Putamen (tissue), 1 donor: Measurements from ENCODE around the gene TMEM182.

Experiments used
- DNase-seq: peaks from one replicate; pipeline ENCODE4 v3.0.0-alpha.2; 2016; ENCODE audit warnings: low spot score

TMEM182 gene, protein sequence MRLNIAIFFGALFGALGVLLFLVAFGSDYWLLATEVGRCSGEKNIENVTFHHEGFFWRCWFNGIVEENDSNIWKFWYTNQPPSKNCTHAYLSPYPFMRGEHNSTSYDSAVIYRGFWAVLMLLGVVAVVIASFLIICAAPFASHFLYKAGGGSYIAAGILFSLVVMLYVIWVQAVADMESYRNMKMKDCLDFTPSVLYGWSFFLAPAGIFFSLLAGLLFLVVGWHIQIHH

DNA sequence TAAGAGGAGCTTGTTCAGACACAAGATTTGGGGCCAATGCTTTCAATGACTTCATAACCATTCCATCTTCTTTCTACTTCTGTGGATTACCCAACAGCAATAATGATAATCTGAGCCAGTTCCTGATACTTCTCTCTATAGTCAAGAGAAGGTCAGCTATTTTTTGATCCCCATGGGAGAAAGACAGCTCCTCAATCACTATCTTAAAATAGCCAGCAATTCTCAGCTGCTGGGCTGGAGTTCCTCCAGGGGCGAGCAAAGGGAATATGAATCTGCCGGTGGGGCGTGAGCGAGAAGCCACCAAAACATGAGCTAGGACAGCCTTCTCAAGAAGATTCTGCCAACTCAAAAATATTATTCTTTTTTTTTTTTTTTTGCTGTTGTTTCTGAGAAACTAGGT lies at the start of gene TMEM182:
Gene TMEM182, plus strand, starts transcription at position 269 of the 400 bp plus-strand sequence. CDS start 187 bp downstream, outside the sequence.
- no peak for DNase-seq

DNA sequence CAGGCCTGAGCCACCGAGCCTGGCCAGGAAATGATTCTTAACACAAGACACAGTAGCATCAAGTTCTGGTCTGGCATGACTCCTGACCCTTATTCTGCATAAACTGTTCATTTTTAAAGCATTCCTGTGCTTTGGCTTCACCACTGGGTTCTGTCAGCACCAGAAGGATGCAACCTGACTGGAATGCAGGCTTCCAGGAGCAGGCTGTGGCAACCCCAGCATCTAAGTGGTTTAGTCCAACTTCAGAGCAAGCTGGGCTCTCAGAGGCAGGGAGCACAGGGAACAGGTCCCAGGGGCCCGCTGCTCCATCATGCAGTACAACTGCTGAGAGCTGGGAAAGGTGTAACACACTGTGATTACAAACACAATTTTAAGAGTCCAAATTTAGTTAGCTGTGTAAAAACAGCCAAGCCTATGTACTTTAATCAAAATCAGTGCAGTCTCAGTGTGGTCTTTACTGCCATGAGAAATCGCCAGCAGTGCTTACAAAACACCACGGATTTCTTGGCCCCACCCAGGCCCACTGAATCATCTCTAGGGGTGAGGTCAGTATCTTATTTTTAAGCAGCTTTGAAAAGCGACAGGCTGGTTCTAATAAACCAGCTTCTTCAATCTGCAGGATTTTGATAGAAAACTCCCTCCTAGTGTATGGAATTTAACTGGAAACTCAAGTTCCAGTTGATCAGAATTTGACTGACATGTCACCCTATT lies 44.4 kb upstream of the TMEM182 start:
- no peak for DNase-seq

DNA sequence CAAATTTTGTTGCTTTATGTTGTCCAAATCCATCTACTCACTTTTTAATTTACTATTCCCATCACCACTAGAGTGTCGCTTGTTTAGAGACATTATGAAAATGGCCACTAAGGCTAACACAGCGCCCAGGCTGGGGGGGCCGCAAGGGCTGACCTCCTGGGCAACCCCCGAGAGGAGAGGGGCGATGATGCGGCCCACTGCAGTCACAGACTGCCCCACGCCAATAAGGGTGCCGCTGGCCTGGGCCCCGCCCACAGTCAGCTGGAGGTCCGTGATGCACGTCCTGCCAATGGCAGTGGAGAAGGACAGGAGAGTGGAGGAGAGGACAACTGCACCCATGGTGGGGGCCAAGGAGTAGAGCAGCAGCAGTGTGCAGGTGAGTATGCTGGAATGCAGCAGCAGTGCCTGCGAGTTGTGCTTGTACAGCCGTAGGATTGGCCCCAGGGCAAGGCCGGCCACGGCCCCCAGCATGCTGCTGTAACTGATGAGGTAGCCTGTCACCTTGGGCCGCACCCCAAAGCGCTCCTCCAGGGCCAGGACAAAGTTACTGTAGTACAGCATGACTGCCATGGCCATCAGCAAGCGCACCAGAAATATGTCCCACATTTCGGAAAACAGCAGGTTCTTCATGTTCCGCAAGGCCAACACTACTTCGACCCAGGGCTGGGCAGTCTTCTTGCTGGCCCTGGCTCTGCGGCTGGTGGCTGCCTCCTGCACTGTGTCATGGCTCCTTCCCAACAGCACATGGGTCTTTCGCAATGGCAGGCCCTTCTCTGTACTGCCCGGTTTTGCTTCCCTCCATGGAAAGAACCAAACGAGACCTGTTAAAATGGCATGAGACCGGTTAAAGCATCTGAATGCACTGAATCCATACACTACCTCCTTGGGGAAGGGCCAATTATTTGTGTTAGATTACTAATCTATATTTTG lies 43.2 kb upstream of the TMEM182 start:
- no peak for DNase-seq

DNA sequence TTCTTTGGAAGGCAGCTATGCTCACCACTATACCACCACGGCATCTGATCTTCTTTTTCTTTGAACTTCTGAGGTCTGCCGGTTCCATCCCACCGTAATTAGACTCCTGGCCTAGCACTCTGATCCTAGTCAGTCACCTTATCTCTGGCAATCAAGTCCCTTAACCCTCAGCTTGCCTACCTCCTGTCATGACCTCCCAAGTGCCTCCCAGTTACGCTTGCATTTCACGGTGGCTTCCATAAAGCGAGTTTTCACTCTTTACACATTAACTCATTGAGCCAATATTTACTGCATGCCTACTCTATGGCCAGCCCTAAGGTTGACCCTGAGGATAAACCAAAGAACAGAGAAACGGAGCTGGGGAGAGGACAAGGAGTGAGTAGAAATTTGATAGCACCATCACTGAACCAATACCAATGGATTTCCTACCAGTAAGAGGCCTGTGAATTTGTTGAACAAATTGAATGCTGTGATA lies 37.8 kb upstream of the TMEM182 start:
- DNase-seq: no peak

DNA sequence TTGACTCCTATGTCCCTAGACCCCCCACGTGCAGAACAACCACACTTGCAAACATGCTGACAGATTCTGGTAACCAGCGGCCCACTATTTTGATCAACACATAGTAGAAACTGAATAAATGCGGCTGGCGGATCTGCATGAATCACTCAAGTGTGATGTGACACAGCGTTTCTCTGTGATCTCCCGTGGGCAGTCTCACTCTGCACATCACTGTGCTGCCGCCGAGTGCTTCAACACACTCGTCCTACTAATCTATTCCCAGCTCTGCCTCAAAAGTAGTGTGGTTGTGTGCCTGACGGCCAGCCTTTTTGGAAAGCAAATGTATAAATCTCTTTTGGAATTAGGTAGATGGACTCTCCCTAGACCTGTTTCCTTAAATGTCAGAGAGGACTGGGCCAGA lies 37.3 kb upstream of the TMEM182 start:
- peak; percentile 44 for DNase-seq

DNA sequence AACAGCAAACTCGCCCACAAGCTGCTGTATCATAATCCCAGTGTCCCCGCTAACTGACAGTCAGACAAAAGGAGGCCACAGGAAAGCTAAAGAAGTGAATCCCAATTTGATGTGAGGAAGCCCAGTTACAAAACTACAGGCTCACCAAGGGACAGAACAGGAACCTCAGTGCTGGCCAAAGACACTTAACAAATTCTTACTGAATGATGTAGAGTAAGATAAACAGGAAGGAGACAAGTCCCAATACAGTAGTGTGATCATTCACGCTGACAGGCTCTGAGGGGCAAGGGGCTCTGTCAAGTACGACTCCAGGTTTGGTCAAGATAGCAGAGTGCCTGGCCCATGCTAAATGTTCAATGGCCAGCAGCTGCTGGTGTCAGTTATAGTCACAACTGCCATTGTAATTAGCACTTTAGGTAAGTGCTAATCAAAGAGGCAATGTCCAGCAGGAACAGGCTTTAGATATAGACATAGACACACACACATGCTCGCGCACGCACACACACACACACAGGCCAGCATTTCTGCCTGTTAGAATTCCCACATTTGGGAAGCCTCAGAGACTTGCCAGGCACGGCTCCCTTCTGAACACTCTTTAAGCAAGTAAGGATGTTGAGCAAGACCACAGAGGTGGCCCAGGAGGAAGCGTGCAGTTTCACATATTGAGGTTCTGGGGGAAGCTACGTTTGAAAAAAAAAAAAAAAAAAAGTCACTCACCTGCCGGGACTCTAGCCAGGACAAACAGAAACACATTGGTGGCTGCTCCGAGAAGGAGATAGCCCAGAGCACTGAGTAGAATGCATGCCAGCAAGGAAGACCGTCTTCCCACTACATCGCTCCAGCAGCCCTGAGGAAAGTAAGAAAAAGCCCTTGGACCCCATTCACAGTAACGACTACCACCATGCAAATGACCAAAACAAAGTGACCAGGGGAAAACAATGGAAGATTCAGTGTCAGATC lies 35.4 kb upstream of the TMEM182 start:
- no peak for DNase-seq

DNA sequence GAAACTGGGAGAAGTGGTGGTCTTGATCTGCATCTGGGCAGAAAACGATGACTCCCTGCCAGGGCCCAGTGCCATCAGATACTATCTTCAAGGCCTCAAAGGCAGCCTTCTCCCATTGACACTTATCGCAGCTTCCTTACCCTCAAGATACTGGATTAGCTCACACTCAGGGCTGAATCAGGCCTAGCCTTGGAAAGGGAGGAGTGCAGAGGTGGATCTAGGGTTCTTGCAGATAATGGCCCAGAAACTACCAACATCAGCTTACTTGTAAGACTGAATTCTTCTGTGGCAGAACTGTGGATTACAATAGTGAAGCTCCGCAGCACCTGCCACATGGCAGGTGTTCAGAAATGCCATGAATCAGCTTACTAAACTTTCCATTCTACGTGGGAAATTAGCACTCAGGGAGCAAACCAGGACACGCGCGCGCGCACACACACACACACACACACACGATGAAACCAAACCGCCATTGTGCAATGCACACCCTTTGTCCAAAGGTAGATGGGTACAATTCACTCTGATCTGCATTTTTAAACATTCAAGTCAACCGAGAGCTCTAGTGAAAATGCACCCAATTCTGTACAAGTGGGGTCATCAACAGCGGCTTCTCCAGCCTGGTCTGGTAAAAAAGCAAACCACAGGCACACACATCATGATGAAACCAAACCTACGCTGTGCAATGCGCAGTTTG lies 26.3 kb upstream of the TMEM182 start:
- peak; percentile 42 for DNase-seq

DNA sequence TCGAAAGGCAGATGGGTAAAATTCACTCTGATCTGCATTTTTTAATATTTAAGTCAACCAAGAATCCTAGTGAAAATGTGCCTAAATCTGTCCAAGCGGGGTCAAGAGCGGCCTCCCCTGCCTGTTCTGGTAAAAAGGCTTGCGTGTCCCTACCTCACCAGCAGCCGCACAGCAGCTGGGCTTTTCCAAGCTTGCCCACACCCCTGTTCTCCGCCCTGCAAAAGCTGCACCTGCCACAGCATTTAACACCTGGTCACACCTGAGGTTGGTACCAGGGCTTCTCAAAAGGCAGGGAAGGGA lies 25.8 kb upstream of the TMEM182 start:
- peak; percentile 7 for DNase-seq

DNA sequence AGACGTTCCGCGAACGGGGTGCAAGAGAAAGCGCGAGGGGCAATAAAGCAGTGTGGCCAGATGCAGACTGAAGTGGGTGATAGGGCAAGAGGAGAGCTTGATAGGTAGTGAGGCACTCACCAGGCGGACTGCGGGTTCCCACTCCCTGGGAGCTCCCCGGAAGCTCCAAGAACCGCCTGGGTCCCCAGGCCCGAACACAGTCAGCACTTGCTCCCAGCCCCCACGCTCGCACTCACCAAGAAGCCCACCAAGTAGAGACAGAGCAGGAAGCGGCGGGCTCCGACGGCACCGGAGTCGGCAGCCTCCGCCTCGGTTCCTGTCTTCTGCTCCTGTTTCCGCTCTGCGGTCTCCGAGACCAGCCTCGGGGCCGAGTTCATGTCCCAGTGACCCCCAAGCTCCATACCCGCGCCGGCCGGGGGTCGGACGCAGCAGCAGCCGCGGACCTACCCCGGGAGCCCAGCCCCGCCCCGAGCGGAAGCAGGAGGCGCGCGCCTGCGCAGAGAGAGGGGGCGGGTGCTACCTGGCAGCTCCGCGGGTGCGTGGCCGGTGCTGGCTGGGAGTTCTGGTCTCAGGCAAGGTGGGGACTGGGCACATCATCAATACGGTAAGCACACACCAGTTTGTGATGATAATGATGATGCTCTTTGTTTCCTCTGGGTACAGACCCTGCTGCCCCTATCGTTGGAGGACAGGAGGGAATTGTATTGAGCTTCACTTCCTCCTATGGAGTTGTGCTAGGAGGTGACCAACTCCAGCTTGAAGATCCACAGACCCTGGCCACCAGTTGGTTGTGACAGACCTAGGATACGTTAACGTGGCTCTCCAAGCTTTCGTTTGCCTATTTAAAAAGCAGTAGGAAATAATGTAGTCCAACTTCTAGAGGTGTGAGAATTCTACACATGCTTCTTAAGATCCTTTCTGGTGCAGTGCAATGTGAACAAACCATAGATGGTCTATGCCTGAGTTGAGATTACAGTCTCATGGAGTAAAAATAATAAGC lies 25.1 kb upstream of the TMEM182 start:
- DNase-seq: peak; percentile 70

DNA sequence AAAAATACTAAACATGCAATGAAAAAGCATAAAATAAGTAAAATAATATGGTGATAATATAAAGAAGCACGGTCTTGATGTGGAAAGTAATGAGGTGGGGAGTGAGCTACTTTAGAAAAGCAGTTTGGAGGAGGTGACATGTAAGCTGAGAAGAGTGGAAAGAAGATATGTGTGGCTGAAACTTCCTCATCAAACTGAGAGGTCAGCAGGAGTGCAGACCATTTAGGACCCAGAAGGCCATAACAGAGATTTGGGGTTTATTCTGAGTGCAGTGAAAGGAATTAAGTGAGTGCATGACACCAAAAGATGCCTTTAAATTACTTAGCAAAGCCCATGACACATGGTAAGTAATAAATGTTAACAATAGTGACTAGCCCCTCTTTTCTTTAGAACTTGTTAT lies 24.4 kb upstream of the TMEM182 start:
- no peak for DNase-seq

DNA sequence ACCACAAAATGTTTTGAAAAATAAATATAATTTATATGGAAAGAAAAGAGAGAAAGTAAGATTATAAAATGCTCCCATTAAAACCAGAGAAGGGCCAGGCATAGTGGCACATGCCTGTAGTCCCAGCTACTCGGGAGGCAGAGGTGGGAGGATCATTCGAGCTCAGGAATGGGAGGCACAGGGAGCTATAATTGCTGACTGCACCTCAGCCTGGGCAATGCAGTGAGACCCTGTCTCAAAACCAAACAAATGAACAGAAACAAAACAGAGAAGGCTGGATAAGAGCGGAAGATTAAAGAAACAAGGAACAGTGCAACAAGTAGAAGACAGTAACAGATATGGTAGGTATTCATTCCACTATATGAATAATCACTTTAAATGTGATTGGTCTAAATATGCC lies 18.6 kb upstream of the TMEM182 start:
- no peak for DNase-seq

DNA sequence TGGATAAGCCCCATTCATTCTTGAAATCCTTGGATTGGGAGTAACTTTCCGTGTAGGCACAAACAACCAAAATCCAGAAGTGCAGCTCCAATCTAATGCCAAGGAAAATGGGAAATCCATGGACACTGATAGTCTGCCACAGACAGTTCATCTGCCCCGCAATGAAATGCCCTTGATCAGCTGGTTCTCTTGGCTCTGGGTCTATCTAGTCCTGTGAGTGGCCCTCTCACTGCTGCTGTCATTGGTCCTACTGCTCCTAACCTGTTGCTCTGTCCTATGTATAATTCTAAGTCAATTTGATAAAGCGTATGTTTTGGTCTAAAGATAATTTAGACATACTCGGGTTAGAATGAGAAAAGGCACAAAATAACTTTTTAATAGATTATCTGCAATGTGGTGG lies 13.7 kb upstream of the TMEM182 start:
- no peak for DNase-seq

DNA sequence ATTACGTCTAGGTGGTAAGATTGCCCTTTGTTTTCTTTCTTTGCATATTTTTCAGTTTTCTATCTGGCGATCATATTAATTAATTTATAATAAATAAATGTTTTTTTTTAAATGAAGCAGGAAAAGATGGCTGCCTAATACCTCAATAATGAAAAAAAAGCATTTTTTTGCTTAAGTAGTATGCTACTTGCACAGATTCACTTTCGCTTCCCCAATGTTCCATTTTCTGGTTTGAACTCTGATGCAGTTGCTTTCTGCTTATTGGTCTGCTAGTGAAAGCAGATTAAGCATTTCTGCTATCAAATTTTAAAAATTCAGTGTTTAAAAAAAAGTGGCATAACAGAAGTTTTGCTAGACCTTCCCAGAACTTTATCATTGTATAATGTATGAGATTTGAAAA lies 11.9 kb upstream of the TMEM182 start:
- no peak for DNase-seq

DNA sequence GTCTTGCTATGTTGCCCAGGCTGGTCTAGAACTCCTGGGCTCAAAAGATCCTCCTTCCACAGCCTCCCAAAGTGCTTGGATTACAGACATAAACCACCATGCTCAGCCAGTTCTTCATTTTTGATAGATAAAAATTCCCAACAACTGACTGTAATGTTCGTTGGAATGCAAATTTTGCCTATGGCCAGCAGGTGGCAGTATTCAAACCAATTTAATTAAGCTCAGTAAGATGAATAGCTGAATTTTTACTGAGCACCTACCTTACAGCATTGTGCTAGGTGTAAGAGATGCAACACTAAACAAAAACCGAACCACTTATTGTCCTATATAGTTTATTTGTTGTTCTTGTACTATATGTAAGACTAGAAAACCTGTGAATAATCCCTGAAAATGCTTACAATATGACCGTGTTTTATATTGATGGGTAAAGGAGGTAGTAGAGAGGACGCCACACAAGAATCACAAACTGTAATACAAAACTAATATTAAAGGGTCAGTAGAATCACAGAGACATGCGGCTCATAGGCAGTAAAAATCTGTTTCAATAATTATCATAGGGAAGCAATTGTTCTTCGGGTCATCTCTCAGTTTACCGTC lies 8.2 kb upstream of the TMEM182 start:
- DNase-seq: peak; percentile 9

DNA sequence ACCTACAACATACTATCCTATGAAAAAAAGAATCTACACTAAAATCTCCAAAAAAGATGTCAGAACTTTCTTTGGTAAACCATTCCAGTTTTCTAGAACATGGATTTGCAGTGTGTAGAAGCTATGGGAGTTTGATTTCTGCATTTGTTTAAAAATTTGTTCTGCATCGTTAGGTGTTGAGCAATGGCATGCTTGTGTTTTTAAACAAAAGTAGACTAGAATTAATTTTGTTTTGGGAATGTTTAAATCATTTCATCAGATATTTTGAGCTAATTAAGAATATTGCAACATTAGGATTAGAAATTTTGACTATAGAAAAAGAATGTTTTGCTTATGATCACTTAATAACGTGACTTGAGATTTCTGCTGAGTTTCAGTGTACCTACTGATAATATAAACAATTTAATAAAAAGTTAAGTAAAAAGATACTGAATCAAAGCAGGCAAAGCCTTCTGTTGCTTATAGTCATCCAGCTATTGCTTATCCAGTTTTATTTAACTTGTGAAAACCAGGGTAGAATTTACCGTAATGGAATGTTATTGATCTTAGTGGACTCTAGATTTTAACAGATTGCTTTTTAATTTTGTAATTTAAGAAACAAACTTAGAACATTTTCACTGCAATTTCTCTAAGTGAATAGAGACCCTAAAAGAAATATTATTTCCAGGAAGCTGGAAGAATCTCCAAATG lies 7.2 kb upstream of the TMEM182 start:
- DNase-seq: no peak

DNA sequence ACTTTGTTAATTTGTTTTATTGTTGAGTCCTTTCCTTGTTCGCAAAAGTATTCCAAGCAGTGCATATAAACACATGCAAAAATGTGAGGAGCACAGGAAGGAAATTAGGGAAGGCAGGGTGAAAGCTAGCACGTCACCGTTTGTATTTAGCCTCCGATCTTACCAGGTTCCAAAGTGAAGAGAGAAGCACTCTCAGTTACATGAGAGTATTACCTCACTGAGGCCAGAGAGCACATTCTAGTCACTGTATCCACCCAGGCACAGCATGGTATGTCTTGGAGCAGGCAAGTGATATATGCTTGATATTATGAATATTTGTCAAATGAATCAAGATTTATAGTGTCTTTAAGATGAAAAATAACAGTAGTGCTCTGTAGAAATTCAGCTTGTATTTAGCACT lies 6.5 kb upstream of the TMEM182 start:
- no peak for DNase-seq

DNA sequence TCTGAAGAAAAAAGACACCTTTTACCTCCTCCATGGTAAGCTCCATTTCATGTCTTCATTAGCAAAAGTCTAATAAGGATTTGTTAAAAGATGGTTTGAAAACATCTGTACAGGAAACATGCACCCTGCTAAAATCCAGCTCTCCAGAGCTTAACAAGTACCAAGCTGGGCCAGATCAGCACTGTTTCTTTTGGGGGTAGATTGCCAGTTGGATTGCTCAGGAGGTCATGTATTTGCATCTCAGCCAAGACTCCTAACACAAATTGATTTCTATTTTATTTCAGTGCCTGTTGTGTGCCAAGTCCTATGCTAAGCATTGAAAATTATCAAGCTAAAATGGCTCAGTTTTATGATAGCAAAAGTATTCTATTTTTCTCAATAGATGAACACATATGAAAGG lies 3.4 kb upstream of the TMEM182 start:
- no peak for DNase-seq

DNA sequence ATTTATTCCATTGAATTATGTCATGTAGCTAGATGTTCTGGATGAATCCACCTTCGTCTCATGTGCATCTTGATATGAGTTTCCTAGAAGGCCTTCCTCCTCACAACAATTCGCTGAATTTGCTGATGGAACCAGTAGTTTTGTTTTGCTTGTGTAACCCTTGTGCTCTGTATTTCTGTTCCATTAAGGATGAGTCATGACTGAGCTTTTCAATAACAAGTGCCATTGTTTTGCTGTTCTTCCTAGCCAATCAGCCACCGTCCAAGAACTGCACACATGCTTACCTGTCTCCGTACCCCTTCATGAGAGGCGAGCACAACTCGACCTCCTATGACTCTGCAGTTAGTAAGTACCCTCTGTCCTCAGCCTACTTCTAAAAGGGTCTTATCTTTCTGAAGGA lies 2.3 kb downstream of the TMEM182 start:
- no peak for DNase-seq

DNA sequence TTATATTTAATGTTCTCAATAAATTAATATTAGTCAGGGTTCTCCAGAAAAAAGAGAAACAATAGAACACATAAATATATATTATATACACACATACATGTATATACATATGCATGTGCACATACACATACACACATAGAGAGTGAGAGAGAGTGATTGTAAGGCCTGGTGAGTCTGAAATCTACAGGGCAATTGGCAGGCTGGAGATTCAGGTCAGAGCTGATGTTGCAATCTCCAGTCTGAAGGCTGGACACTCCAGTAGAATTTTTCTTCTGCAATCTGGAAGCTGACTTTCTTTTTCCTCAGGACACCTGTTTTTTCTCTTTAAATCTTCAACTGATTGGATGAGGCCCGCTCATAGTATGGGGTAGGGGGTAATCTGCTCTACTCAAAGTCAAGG lies 3.2 kb downstream of the TMEM182 start:
- DNase-seq: no peak
